HPDE6-E6E7 (cell line): Measurements from ENCODE around the gene AK4.
A peak's percentile ranks its signal among the peaks of the same experiment; 100 is the strongest.

ENCODE experiments used
- DNase-seq: peaks from one replicate; pipeline ENCODE4 v3.0.0; 2011; ENCODE audit warnings: missing footprints; ENCODE audit errors: extremely low spot score

Gene AK4

DNA sequence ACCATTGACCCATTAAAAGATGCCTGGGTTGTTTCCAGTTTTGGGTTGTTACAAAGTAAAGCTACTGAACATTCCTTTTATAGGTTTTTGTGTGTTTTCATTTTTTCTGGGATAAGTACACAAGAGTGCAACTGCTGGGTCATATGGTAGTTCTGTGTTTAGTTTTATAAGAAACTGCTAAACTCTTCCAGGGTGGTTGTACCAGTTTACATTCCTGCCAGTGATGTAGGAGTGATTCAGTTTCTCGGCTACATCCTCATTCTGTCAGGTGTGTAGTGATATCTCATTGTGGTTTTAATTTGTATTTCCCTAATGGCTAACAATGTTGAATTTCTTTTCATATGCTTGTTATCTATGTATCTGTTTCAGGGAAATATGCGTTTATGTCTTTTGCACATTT, 102.8 kb downstream of the AK4 start:
- DNase-seq: no peak

- DNase-seq: no peak
Measured at GRCh38 chr1:65253800-65254319, 105.9 kb downstream of the AK4 start.

DNA sequence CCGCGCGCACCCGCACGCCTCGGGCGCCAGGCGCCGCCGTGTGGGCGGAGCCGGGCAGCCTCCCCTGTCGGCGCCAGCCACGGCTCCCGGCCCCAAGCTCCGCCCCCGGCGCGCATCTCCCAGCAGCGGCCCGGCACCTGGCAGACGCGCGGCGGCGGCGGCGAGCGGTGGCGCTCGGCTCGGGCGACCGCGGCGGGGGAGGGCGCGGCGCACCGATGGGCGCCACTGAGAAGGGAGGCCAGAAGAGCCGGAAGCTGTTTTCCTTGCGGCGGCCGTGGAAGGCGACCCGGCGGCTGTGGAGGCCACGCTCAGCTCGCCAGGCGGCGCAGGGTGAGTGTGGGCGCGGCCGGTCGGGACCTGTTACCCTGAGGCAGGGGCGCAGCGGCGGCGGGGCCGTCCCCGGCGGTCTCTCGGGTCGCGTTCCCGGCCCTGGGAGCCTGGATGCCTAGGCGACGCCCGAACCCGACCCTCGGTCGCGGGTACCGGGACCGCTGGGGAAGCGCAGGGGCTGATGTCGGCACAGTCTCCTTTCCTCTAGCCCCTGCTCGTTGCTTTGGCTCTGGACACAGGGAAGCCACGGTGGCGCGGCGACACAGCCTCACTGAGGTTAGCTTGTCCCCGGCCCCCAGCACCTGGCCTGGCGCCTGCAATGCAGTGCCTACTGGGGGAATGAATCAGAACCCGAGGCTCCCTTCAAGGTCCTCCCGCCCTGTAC, 106.5 kb downstream of the AK4 start:
- peak; percentile 78 for DNase-seq

DNA sequence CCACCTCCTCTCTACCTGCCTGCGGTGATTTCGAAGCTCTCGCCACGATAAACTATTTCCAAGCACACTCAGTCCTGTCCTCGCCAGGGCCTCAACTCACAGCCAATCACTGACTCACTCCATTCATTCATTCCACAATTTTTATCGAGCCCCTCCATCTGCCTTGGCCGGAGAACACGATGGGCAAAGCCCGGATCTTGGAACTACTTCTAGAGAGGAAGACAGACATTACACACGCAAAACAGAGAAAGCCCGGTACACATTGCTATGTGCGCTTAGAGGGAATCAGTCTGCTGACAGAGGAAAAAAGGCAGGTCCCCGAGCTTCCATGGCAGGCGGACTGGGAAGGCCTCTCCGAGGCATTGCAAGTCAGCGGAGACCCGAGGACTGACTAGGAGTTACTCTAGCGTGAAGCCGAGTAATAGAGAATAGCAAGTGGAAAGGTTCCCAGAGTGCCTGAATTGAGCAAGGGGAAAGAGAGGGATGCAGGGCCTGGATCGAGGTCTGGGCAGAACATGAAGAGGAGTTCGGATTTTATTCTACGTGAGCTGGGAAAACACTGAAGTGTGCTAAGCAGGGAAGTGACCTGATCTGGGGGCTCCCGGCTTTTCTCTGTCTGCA, 107.1 kb downstream of the AK4 start:
- no peak for DNase-seq

- DNase-seq: no peak
Measured at GRCh38 chr1:65255656-65256050, 107.7 kb downstream of the AK4 start.

DNA sequence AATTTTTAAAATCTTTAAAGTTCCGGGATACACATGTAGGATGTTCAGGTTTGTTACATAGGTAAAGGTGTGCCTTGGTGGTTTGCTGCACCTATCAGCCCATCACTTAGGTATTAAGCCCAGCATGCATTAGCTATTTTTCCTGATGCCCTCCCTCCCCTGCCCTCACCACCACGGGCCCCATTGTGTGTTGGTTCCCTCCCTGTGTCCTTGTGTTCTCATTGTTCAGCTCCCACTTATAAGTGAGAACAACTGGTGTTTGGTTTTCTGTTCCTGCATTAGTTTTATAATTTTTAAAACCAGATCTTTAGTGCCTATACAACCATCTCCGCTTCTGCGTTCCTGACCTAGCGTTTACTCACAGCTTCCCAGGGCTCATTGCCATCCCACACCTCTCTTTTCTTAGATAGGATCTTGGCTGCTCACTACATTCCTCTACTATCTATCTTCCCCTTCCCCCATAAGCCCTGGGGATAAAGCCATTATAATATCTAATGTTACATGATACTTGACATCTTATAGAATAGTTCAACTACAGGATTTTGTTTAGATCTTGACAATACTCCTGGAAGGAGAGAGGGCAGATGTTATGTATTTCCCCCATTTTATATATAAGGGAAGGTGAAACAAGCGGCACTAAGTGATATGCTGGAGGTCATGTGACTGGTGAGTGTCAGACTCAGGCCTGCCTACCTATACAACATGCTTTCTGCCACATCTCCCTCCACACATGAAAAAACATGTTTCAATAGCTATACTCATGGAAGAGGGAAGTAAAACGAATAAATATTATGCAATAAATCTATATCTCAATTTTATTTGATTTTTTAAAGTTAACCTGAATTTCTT, 109.1 kb downstream of the AK4 start:
- DNase-seq: no peak

- DNase-seq: no peak
Measured at GRCh38 chr1:65258106-65258505, 110.1 kb downstream of the AK4 start.

DNA sequence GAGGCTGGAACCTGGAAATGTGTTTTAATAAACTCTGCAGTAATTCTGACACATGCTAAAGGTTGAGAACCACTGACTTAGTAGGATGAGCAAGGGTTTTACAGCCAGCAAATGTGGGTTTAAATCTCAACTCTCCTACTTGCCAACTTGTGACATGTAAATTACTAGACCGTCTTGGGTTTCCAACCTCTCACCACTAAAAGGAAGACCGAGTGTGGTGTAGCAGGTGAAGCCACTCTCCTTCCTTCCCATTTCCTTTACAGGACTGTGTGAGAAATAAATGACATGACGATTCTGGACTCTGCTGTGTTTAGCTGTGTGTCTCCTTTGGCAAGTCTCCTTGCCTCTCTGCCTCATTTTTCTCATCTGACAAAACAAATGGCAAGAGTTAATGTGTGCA, 111.8 kb downstream of the AK4 start:
- no peak for DNase-seq

DNA sequence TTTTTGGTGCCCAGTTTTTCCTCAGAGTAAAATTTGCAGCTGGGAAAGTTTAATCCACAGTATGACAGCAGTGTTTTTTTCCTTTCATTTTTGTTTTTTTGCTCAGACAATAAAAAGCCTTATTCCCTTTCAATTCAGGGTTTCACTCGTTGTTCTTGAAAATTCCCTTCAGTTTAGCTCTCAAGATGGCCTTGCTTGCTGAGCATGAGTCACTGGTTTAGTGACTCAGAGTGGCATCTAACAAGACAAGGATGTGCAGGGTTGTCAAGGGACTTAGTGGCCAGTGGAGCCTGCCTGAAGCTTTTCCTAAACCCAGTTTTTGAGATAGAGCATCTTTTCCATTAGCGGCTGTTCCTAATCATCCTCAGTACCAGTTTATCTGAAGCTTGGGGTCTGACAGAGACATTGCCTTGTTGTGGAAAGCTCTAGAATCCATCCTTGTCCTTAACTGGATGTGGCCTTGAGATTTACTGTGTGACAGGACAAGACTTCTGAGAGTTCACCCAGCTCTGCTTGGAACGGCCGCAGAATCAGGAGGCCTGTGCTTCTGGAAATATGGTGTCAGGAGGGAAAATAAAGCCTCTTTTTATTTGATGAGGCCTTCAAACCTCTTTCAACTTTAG, 113.0 kb downstream of the AK4 start:
- DNase-seq: peak; percentile 54

DNA sequence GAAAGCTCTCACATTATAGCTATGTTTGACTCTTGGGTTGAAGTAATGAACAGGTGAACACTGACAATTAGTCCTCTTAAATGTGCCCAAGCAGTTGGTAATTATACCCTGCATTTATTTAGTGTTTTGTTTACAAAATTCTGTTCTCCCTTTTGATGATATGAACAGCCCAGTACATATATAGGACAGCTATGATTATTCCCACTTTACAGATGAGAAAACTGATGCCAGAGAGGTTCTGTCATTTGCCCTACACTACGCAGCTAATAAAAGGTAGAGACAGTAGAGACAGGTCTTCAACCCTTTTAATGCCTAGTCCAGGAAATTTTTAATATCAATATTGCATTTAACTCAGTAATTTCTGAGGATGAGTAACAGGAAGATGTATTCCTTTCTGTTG, 115.3 kb downstream of the AK4 start:
- no peak for DNase-seq

GRCh38 chr1:65264197-65264929, 116.4 kb downstream of the AK4 start:
- no peak for DNase-seq

DNA sequence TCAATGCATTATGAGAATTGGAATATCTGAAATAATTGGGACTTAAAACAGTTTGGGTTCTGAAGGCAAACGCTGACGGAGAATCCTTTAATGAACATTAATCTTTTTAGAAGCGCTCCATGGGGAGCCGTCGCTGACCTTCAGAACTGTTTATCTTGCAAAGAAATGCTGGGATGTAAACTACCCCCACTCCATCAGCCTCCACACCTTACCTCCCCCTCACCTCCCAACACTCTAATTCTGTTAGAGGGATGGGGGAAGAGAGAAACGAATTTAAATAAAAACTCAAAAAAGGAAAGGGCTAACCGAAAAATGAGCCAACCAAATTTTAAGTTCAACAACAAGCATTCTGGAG, 117.3 kb downstream of the AK4 start:
- no peak for DNase-seq

GRCh38 chr1:65265651-65266351, 117.8 kb downstream of the AK4 start:
- DNase-seq: no peak

DNA sequence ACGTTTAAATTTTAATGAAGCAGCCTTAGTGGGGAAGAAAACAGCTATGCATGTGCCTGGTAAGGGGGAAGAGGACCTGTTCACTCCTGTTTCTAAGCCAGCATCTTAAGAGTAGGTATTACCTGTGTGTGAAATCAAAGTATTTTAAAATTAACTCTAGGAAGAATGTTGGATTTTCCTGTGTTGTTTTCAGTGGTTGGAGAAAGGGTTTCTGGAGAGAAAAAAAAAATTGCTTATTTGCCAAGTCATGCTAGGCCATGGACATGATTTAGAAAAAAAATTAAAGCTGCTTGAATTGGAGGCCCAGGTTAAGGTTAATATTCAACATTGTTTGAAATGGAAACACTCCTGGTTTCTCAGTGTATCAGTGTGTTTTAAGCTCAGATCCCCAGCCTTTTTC, 118.5 kb downstream of the AK4 start:
- DNase-seq: no peak

DNA sequence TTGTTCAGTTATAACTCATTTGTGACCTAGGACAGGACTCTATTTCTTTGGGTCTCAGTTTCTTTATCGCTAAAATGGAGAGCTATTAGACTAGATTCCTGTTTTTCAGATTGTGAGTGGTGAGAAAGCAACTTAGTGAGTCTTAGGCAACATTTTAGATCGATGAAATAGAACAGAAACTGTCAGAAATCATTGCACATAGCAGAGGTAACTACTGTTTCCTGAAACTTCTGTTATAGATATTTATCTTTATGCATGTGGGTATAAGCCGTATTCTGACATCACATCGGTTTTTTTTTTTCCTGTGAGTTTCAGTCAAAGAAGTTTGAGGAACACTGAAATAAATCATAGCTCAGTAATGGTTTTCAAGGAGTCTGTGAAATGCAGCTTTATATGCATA, 119.3 kb downstream of the AK4 start:
- no peak for DNase-seq

- no peak for DNase-seq
Measured at GRCh38 chr1:65267683-65268082, 119.7 kb downstream of the AK4 start.

- no peak for DNase-seq
Measured at GRCh38 chr1:65269612-65270011, 121.6 kb downstream of the AK4 start.

- no peak for DNase-seq
Measured at GRCh38 chr1:65276197-65276939, 128.4 kb downstream of the AK4 start.

- no peak for DNase-seq
Measured at GRCh38 chr1:65277605-65278347, 129.8 kb downstream of the AK4 start.
